ENCODE results near the gene NOC4L. TPM values are rescaled to one million over a fixed set of nuclear protein-coding genes. Genes with fewer than 3 reads are reported as not detected.
"Not testable (repeated sequence)": the region's sequence is repeated elsewhere in the genome, so short reads cannot be mapped to it uniquely, and the experiment has no call there.

NOC4L gene
- total RNA-seq, 1 donor from 2014 or later, result 39.3 TPM

DNA sequence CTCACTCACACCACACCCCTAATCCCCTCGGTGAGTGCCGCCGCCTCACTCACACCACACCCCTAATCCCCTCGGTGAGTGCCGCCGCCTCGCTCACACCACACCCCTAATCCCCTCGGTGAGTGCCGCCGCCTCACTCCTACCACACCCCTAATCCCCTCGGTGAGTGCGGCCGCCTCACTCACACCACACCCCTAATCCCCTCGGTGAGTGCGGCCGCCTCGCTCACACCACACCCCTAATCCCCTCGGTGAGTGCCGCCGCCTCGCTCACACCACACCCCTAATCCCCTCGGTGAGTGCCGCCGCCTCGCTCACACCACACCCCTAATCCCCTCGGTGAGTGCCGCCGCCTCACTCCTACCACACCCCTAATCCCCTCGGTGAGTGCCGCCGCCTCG, 5.3 kb downstream of the NOC4L start:
- H3K36me3 Mint-ChIP-seq (ENCODE audit: low read depth), result peaks cover 14% of the 10 kb centered on the region
- H3K4me1 Mint-ChIP-seq (ENCODE audit: low read depth), result peaks cover 13% of the 10 kb centered on the region
- H3K27me3 Mint-ChIP-seq (ENCODE audit: low read depth); H3K4me3 Mint-ChIP-seq (ENCODE audit: low read depth); H3K27ac Mint-ChIP-seq; H3K9me3 Mint-ChIP-seq; intact Hi-C loops (cut with micrococcal nuclease); DNase-seq (ENCODE audit: low spot score): not testable (repeated sequence)

GRCh38 chr12:132150780-132151144, 6.5 kb downstream of the NOC4L start:
- no peak for DNase-seq (ENCODE audit: low spot score)
- Mint-ChIP-seq H3K9me3 (no peaks in the 10 kb centered on the region), H3K4me1 (ENCODE audit: low read depth) (peaks cover 6% of the 10 kb centered on the region), H3K4me3 (ENCODE audit: low read depth) (no peak overlapping the region), H3K36me3 (ENCODE audit: low read depth) (peaks cover 14% of the 10 kb centered on the region), H3K27me3 (ENCODE audit: low read depth) (no peaks in the 10 kb centered on the region), H3K27ac (no peak overlapping the region)
- intact Hi-C loops (cut with micrococcal nuclease), result loop anchor here (5.0 kb wide), 1 partner anchor 412 kb away; no protein-coding TSS in a partner anchor

DNA sequence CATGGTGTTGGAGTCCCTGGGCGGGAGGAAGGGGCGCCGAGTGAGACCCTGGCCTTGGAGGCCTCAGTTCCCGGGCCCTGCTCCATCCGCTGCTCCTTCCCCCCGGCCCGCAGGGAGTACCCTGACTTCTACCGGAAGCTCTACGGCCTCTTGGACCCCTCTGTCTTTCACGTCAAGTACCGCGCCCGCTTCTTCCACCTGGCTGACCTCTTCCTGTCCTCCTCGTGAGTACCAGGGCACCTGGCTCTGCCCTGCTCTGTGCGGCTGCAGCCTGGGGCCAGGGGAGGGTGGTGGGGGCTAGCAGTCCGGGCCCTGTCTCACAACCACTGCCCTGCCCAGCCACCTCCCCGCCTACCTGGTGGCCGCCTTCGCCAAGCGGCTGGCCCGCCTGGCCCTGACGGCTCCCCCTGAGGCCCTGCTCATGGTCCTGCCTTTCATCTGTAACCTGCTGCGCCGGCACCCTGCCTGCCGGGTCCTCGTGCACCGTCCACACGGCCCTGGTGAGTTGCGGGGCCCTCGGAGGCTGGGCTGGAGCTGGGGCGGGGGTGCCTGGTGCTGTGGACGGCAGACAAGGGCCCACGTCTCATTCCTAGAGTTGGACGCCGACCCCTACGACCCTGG, 7.0 kb downstream of the NOC4L start:
- H3K27ac Mint-ChIP-seq, result no peak overlapping the region
- H3K4me1 Mint-ChIP-seq (ENCODE audit: low read depth), result peaks cover 2% of the 10 kb centered on the region
- no peaks in the 10 kb centered on the region for H3K9me3 Mint-ChIP-seq
- DNase-seq (ENCODE audit: low spot score), result no peak
- no peak overlapping the region for H3K4me3 Mint-ChIP-seq (ENCODE audit: low read depth)
- peaks cover 12% of the 10 kb centered on the region for H3K36me3 Mint-ChIP-seq (ENCODE audit: low read depth)
- H3K27me3 Mint-ChIP-seq (ENCODE audit: low read depth), result no peaks in the 10 kb centered on the region
- intact Hi-C loops (cut with micrococcal nuclease), result loop anchor here (5.0 kb wide), 1 partner anchor 411 kb away; no protein-coding TSS in a partner anchor

DNA sequence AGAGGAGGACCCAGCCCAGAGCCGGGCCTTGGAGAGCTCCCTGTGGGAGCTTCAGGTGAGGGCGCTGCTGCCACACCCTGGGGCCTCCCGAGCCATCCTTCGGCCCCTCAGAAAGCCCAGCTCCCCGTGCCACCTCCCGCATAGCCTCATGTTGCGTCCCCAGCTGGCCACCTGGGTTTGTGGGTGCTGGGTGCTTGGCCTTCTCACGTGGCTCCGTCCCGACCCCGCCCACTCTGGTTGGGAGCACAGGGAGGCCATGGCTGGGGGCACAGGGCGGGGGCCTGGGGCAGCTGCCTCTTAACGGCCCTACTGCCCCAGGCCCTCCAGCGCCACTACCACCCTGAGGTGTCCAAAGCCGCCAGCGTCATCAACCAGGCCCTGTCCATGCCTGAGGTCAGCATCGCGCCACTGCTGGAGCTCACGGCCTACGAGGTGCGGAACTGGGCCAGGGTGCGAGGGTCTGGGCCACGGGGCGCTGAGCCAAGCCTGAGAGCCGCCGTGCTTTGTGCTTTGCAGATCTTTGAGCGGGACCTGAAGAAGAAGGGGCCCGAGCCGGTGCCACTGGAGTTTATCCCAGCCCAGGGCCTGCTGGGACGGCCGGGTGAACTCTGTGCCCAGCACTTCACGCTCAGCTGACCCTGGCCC, 7.6 kb downstream of the NOC4L start:
- no peaks in the 10 kb centered on the region for H3K4me1 Mint-ChIP-seq (ENCODE audit: low read depth)
- H3K9me3 Mint-ChIP-seq, result no peaks in the 10 kb centered on the region
- no peak overlapping the region for H3K27ac Mint-ChIP-seq
- intact Hi-C loops (cut with micrococcal nuclease), result loop anchor here (5.0 kb wide), 1 partner anchor 410 kb away; no protein-coding TSS in a partner anchor
- H3K4me3 Mint-ChIP-seq (ENCODE audit: low read depth), result no peak overlapping the region
- H3K27me3 Mint-ChIP-seq (ENCODE audit: low read depth), result no peaks in the 10 kb centered on the region
- peaks cover 5% of the 10 kb centered on the region for H3K36me3 Mint-ChIP-seq (ENCODE audit: low read depth)
- no peak for DNase-seq (ENCODE audit: low spot score)

DNA sequence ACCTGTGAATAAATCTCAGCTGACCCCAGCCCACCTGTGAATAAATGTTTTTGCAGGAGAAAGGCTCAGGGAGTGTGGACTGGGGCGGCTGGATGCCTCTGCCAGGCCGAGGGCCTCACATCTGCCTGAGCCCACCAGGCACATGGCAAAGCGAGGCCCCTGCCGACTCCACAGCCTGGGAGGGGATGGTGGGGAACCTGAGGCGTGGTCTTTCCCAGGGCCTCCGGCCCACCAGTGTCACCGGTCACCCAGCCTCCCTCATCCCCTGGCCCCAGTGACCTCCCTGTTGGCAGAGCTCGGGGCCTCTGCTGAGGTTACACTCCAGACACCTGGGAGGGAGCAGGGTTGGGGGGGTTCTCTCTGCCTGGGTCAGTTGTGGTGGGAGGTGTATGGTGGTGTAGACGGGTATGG, 8.2 kb downstream of the NOC4L start:
- intact Hi-C loops (cut with micrococcal nuclease), result loop anchor here (5.0 kb wide), 1 partner anchor 410 kb away; no protein-coding TSS in a partner anchor

DNA sequence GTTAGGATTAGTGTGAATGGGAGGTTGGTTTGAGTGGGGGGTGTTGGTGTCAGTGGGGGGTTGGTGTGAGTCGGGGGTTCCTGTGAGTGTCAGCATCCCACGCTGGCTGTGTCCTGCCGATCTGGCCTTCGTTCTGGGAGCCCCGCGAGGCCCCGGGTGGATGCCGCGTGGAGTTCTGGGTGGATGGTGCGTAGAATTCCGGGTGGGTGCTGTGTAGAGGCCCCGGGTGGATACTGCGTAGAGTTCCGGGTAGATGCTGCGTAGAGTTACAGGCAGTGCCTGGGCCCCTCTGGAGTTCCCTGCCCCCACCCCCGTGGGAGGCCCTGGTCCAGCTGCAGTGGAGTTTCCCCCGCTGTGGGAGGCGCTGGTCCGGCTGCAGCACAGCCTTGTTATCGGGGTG, 8.7 kb downstream of the NOC4L start:
- no peaks in the 10 kb centered on the region for H3K27me3 Mint-ChIP-seq (ENCODE audit: low read depth)
- H3K4me1 Mint-ChIP-seq (ENCODE audit: low read depth), result no peaks in the 10 kb centered on the region
- no peak overlapping the region for H3K27ac Mint-ChIP-seq
- DNase-seq (ENCODE audit: low spot score), result no peak
- no peaks in the 10 kb centered on the region for H3K9me3 Mint-ChIP-seq
- H3K4me3 Mint-ChIP-seq (ENCODE audit: low read depth), result no peak overlapping the region
- intact Hi-C loops (cut with micrococcal nuclease), result loop anchor here (5.0 kb wide), 1 partner anchor 409 kb away; no protein-coding TSS in a partner anchor
- H3K36me3 Mint-ChIP-seq (ENCODE audit: low read depth), result peaks cover 4% of the 10 kb centered on the region

More for the DNA sequence above, 8.2 kb downstream of the NOC4L start:
- H3K9me3 Mint-ChIP-seq, result no peaks in the 10 kb centered on the region
- DNase-seq (ENCODE audit: low spot score), result no peak
- no peaks in the 10 kb centered on the region for H3K4me1 Mint-ChIP-seq (ENCODE audit: low read depth)
- peaks cover 5% of the 10 kb centered on the region for H3K36me3 Mint-ChIP-seq (ENCODE audit: low read depth)
- H3K27me3 Mint-ChIP-seq (ENCODE audit: low read depth), result no peaks in the 10 kb centered on the region
- no peak overlapping the region for H3K4me3 Mint-ChIP-seq (ENCODE audit: low read depth)
- no peak overlapping the region for H3K27ac Mint-ChIP-seq

- Mint-ChIP-seq H3K36me3 (ENCODE audit: low read depth) (no peaks in the 10 kb centered on the region), H3K4me1 (ENCODE audit: low read depth) (no peaks in the 10 kb centered on the region), H3K27me3 (ENCODE audit: low read depth) (no peaks in the 10 kb centered on the region), H3K9me3 (no peaks in the 10 kb centered on the region), H3K27ac (no peak overlapping the region), H3K4me3 (ENCODE audit: low read depth) (no peak overlapping the region)
- intact Hi-C loops (cut with micrococcal nuclease), result loop anchor here (1.0 to 5.0 kb wide), 3 partner anchors 66 to 409 kb away; no protein-coding TSS in a partner anchor
- peak; percentile 64 for DNase-seq (ENCODE audit: low spot score)
These were observed 9.5 kb downstream of the NOC4L start for GRCh38 chr12:132153501-132154340.

DNA sequence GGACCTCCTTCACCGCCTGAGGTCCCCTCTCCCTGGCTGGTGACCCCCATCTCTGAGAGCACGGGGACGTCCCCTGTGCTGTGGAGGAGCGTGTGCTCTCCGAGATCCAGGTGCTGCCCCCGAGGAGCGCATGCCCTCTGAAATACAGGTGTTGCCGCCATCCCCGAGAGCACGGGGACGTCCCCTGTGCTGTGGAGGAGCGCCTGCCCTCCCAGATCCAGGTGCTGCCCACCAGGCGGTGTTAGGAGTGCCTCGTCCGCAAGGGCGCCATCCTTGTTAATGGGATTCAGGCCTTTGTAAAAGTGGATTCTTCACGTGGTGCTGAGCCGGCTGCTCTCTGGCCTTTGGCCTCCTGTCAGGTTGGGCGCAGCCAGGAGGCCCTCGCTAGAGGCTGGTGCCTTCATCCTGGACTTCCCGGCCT, 10.1 kb downstream of the NOC4L start:
- H3K4me3 Mint-ChIP-seq (ENCODE audit: low read depth), result no peak overlapping the region

GRCh38 chr12:132154941-132155770, 10.9 kb downstream of the NOC4L start:
- DNase-seq (ENCODE audit: low spot score), result no peak
- no peak overlapping the region for H3K27ac Mint-ChIP-seq
- intact Hi-C loops (cut with micrococcal nuclease), result loop anchor here (1.0 to 5.0 kb wide), 3 partner anchors 64 to 407 kb away; no protein-coding TSS in a partner anchor

More for the DNA sequence above, 10.1 kb downstream of the NOC4L start:
- no peaks in the 10 kb centered on the region for H3K36me3 Mint-ChIP-seq (ENCODE audit: low read depth)
- intact Hi-C loops (cut with micrococcal nuclease), result loop anchor here (1.0 to 5.0 kb wide), 3 partner anchors 65 to 408 kb away; no protein-coding TSS in a partner anchor
- no peaks in the 10 kb centered on the region for H3K9me3 Mint-ChIP-seq
- DNase-seq (ENCODE audit: low spot score), result no peak
- no peaks in the 10 kb centered on the region for H3K4me1 Mint-ChIP-seq (ENCODE audit: low read depth)
- H3K27me3 Mint-ChIP-seq (ENCODE audit: low read depth), result no peaks in the 10 kb centered on the region
- H3K27ac Mint-ChIP-seq, result no peak overlapping the region

DNA sequence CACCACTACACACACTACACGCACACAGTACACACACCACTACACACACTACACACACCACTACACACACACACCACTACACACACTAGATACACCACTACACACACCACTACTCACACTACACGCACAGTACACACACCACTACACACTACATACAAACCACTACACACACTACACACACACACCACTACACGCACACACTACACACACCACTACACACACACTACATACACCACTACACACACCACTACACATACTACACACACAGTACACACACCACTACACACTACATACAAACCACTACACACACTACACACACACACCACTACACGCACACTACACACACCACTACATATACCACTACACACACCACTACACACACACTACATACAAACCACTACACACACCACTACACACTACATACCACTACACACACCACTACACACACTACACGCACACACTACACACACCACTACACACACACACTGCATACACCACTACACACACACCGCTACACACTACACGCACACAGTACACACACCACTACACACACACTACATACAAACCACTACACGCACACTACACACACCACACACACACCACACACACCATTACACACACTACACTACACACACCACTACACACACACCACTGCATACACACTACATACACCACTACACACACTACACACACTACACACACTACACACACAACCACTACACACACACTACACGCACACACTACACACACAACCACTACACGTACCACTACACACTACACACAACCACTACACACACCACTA, 11.7 kb downstream of the NOC4L start:
- Mint-ChIP-seq H3K4me1 (ENCODE audit: low read depth) (no peaks in the 10 kb centered on the region), H3K27ac (no peak overlapping the region), H3K27me3 (ENCODE audit: low read depth) (no peaks in the 10 kb centered on the region), H3K9me3 (no peaks in the 10 kb centered on the region), H3K4me3 (ENCODE audit: low read depth) (no peak overlapping the region), H3K36me3 (ENCODE audit: low read depth) (no peaks in the 10 kb centered on the region)
- intact Hi-C loops (cut with micrococcal nuclease), result loop anchor here (2.0 kb wide), 1 partner anchor 259 kb away; no protein-coding TSS in a partner anchor
- DNase-seq (ENCODE audit: low spot score), result no peak

More at GRCh38 chr12:132154941-132155770, 10.9 kb downstream of the NOC4L start:
- H3K36me3 Mint-ChIP-seq (ENCODE audit: low read depth), result no peaks in the 10 kb centered on the region
- no peak overlapping the region for H3K4me3 Mint-ChIP-seq (ENCODE audit: low read depth)
- H3K27me3 Mint-ChIP-seq (ENCODE audit: low read depth), result no peaks in the 10 kb centered on the region
- H3K9me3 Mint-ChIP-seq, result no peaks in the 10 kb centered on the region
- no peaks in the 10 kb centered on the region for H3K4me1 Mint-ChIP-seq (ENCODE audit: low read depth)

- intact Hi-C loops (cut with micrococcal nuclease), result no loop called here
- DNase-seq (ENCODE audit: low spot score), result no peak
- no peaks in the 10 kb centered on the region for H3K27me3 Mint-ChIP-seq (ENCODE audit: low read depth)
- no peaks in the 10 kb centered on the region for H3K36me3 Mint-ChIP-seq (ENCODE audit: low read depth)
- H3K27ac Mint-ChIP-seq, result no peak overlapping the region
- no peaks in the 10 kb centered on the region for H3K9me3 Mint-ChIP-seq
- no peaks in the 10 kb centered on the region for H3K4me1 Mint-ChIP-seq (ENCODE audit: low read depth)
- no peak overlapping the region for H3K4me3 Mint-ChIP-seq (ENCODE audit: low read depth)
These were observed 12.5 kb downstream of the NOC4L start for GRCh38 chr12:132156573-132157325.
